Vagina (tissue), 2 donors: Measurements from ENCODE around the gene RMP24.

Experiments used
- CTCF ChIP-seq, 3 experiments: fragments of 450-650 bp in 2 of 3; fragments of 200-600 bp in 1 of 3; sonication (generic) in 1 of 3; IDR thresholded peaks; one replicate each; pipeline ENCODE4 v1.5.1; 2017 to 2019; ENCODE audit warnings: antibody characterized with exemption in 3 of 3, mild to moderate bottlenecking in 2 of 3, moderate library complexity in 2 of 3
- POLR2A ChIP-seq, 2 donors: fragments of 450-650 bp; IDR thresholded peaks; one replicate each; pipeline ENCODE4 v1.6.1; 2017; ENCODE audit warnings: antibody characterized with exemption in 2 of 2, mild to moderate bottlenecking in 2 of 2, moderate library complexity in 2 of 2
- POLR2AphosphoS5 ChIP-seq, 2 donors: sonication (generic); formaldehyde crosslinking; IDR thresholded peaks; one replicate each; pipeline ENCODE4 v1.9.0; 2017; ENCODE audit warnings: antibody characterized with exemption in 2 of 2, mild to moderate bottlenecking in 2 of 2, low read depth in 1 of 2; ENCODE audit not compliant: insufficient read depth in 1 of 2

DNA sequence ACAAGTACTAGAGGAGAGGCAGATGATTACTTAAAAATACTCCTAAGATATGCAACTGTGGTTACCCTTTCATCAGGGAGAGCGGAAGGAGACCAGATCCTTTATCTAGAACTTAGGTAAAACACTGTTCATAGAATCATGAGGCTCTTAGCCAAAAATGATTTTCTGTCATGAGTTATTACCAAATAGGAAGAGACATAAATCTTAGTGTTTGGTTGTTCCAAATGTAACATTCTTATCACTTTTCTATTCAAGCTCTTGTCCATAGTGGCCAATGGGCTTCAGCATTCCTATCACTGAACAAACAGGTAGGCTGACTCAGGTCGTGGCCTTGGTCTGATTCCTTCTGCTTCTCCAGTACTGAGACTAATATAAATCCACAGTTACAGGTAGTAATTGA lies 56.4 kb downstream of the RMP24 start:
- TF ChIP-seq CTCF (IDR thresholded peaks at IDR 0.05) (no peak), POLR2A (IDR thresholded peaks at IDR 0.05) (no peak), POLR2AphosphoS5 (IDR thresholded peaks at IDR 0.05; ENCODE audit: insufficient read depth in 1 of 2, low read depth in 1 of 2) (no peak)
